NCI-H187 (cell line): ENCODE results near the gene OPRL1.

ENCODE experiments used
- DNase-seq, 2 experiments: peaks; one replicate each; lab custom pipeline; 2025; lab: John Stamatoyannopoulos, UW

OPRL1 gene

DNA sequence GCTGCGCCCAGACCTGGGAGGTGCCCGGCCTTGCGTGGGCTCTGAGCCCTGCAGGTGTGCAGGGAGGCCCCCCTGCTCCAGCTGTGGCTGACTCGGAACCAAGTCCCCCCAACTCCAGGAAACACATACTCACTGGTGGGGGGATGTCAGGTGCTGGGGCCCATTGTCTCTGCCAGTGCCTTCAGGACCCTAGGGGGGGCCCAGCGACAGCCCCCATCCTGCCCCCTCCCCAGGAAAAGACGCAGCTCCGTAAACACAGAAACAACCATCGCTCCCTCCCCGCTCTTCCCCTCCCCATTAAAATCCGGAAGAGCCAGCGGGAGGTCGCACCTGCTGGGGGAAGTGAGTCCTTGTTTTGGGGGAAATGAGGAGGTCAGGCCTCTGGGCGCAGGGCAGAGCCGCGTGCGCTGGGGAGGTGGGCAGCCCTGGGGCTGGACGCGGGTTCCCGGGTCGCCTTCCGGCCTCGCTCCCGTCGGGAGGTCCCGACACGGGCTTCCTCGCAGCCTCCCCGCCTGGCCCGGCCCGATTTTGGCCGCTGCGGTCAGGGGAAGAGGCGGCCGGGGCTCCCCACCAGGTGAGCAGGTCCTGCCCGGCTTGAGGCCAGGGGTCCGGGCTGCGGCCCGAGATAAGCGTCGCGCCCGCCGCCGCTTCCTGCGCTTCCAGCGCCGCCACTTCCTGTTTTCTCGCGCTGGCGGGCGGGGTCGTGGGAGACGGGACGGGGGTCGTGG lies 37.7 kb upstream of the OPRL1 start:
- DNase-seq: no peak

DNA sequence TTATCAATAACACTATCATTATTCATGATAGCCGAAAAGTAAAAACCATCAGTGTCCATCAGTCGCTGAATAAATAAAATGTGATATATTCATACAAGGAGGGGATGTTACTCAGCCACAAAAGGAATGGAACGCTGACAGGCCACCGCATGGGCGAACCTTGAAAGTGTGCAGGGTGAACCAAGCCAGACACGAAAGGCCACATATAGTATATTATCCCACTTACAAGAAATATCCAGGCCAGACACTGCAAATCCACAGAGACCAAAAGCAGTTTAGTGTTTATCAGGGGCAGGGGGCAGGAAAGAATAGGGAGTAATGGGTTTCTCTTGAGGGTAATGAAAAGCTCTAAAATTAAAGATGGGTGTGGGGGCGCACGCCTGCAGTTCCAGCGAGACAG lies 36.1 kb upstream of the OPRL1 start:
- no peak for DNase-seq

GRCh38 chr20:64044484-64045247 lies 35.2 kb upstream of the OPRL1 start:
- DNase-seq: no peak

DNA sequence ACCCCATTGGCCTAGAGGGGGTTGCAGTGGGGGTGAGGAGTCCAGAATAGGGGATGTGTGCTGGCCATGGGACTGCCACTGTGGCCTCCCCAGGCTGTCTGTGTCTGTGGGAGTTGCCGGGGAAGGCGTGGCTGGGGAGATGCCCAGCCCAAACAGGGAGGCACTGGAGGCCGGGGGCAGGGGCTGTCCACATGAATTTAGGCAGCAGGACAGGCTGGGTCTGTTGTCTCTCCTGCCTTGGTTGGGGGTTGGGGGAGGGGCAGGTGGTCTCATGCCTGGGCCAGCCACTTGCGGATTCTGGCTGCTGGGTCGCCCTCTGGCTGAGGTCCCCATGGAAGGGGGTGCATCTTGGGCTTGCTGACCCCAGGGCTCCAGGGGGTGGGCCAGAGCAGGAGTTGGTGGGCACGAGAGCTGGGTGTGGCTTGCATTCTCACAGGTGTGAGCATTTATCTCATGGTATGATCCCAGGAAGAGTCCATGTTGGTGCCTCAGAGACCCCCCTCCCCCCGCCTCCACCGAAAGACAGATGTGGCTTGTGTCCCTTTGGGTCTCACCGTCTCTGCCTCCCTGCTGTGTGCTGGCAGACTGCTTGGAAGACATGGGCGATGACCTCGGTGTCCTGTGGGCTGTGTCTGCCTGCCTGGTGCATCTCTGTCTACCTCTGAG lies 34.4 kb upstream of the OPRL1 start:
- DNase-seq: no peak

DNA sequence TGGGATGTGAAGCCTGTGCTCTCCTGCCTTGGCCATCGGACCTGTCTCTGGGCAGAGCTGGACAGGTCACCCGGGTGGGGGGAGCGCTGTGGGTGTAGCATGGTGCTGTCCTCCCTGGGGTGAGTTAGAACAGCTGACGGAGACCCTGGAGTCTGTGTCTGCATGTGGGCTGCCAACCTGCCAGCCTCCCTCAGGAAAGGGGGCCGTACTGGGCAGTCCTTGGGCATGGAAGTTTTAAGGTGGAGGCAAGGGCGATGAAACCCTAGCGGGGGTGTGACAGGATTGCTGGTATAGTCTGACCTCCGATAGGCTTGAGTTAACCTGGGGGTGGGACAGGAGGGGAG lies 32.9 kb upstream of the OPRL1 start:
- no peak for DNase-seq

GRCh38 chr20:64047968-64048401 lies 31.9 kb upstream of the OPRL1 start:
- DNase-seq: no peak

DNA sequence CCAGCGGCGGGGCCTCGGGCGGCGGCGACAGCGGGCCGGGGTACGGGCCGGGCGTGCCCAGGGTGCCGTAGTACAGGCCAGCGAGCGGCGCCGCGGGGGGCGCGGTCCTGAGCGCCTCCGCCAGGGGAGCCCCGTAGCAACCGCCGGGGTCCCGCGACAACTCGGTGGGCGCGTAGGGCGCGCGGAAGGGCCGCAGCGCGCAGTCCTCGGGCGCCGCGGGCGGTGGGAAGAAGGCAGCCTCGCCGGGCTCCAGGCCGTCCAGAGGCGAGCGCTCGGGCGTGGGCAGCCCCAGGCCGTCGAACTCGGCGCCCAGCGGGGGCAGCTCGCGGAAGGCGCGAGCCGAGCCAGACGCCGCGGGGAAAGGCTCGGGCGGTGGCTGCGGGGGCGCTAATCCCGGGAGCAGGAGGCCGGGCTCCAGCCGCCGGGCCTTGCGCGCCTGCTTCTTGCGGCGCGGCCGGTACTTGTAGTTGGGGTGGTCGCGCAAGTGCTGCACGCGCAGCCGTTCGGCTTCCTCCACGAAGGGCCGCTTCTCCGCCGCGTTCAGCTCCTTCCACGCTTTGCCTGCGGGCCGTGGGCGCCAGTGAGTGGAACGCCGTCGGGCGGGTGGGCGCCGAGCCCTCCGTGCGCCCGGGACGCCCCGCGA lies 31.4 kb upstream of the OPRL1 start:
- no peak for DNase-seq

DNA sequence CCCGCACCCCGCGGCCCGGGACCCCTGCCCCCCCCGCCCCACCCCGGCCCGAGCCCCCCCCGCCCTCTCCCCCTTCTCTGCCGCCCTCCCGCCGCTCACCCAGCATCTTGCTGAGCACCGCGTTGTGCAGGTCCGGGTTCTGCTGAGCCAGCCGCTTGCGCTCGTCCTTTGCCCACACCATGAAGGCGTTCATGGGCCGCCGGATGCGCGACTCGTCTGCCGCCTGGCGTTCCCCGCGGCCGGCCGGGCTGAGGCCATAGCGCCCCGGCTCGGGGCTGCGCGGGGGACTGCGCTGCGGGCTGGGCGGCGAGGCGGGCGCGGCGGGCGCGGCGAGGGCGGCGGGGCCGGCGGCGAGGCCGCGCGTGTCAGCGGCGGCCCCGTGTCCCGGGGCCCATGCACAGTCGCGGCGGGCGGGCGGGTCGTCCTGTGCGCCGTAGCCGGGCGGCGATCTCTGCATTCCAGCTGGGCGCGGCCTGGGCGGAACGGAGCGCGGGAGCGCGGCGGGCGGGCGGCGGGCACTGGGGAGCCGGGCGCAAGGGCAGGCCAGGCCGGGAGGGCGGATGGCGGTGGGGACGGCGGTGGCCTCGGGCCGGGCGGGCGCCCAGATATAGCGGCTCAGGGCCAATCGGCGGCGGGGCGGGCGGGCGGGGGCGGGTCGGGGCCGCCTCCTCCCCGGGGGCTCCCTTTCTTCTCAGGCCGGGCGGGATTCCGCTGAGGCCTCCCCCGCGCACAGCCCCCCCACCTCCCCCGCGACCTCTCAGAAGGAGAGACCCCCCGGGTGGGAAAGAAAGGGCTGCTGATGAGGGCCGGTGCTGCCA lies 30.6 kb upstream of the OPRL1 start, which contains the start of gene SOX18:
SOX18 (minus strand) TSS at position 580 of the 818 bp plus-strand sequence; CDS start at position 457, 123 bp downstream.
- DNase-seq: no peak

DNA sequence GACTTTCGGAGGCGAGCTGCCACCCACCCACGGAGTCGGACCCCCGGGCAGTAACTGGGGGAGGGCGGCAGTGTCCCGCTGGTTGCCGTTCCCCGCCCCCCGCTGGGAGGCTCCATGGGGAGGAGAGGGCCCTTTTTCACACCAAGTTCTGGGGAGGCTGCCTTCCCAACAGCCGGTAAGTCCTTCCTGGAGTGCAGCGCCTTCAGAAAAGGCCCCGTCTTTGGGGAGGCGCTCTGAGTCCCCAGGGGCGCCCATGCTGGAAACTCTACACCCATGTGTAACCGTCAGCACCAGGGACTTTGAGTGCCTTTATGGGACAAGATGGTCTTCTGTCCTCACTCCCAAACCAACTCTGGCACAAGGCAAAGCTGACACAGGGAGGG lies 30.0 kb upstream of the OPRL1 start:
- no peak for DNase-seq

DNA sequence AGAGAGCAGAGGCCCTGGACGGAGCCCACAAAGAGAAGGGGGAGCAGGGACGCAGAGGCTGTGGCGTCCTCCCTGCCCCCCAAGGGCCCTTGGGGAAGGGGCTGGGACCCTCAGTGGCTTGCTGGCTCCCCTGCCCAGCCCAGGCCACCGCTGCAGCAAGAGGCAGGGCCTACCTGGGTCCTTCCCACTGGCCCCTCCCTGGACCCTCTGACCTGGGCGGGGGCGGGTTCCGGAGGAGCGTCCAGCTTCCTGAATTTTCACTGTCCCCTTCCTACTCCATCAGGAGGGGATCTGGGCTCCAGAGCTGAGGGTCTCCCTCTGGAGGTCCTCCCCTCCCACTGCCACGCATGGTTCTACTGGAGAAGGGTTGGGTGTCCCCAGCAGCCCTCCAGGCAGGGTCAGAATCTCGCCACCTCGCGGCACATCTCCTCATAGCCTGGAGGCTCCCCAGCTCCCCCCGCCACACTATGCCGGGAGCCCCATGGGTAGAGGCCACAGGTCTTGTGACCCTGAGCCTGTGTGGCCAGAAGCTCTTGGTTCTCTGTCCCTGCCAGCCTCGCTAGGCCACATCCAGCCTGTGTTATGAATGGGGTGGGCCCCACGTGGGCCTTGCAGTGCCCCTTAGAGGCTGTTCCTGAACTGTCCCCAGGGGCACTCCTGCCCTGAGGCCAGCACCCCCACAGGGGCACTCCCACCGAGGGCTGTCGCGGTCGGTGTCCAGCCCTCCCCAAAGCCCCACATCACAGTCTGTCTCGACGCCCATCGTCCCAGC lies 29.4 kb upstream of the OPRL1 start:
- no peak for DNase-seq

DNA sequence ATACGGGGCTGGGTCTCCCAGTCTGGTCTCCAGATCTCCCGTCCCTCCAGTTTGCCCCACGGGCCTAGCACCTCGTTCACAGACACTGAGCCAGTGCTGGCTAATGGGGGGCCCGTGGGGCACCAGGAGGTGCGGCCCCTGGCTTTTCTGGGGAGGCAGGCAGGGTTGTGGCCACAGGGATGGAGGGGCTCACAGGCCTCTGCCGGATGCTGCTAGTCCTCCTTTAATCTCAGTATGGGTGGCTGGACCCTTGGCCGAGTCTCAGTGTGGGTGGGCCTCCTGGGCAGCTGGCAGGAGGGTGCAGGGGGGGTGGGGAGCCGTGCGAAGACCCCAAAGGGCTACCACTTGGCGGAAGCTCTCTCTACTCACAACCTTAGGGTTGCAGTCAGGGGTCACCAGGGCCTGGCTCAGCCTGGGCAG lies 28.8 kb upstream of the OPRL1 start:
- DNase-seq: no peak

DNA sequence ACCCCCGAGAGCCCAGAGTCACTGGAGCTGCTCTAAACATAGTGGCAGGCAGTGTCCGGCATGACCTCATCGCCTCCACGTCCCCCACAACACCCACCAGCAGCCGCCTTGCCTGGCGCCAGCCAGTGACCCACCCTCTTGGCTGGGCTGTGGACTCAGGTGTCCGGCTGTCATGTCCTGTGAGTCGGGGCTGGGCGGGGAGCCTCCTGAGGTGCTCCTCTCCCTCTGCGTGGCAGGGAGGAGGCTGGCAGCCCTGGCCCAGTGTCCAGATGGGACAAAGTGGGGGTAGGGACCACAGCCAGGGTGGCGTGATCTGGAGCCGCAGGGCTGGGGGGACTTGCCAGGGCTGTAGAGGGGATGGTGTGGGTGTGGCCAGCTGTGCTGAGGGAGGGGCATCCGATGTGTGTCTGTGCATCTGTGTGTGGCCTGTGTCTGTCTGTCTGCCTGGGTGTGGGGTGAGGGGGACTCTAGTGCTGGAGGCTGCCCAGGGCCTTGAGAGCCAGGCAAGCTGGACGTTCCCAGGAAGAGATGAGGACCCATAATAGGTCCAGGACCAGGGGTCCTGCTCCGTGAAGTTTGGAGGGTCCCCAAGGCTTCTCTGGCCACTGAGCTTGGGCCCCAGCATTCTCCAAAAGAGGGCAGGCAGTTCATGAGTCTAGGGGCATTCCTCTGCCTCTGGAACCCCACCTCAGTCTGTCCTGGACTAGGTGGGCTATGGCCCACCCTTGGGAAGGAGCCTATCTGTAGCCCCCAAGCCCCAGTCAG lies 28.1 kb upstream of the OPRL1 start:
- DNase-seq: no peak

DNA sequence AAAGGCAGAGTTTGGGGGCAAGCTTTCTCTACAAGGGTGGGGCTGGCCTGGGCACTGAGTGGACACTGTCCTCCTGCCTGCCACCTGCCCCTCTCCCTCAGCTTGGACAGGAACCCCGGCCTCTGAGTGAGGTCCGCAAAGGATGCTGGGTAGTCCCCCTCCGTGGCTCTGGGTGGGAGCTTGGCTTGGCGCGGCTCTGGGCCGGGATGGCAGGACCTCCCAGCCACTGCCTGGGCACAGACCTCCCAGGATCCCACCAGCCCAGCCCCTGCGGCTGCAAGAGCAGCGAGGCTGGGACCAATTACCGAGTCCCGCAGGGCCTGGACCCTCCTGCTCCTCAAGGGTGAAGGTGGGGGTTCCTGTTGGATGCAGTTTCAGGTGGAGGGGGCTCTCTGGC lies 27.6 kb upstream of the OPRL1 start:
- DNase-seq: no peak

GRCh38 chr20:64052987-64053840 lies 26.7 kb upstream of the OPRL1 start:
- DNase-seq: no peak

- DNase-seq: no peak
Measured at GRCh38 chr20:64053841-64054661, 25.8 kb upstream of the OPRL1 start.

GRCh38 chr20:64055396-64055892 lies 24.4 kb upstream of the OPRL1 start:
- DNase-seq: no peak

GRCh38 chr20:64055893-64056638 lies 23.8 kb upstream of the OPRL1 start:
- no peak for DNase-seq

- no peak for DNase-seq
Measured at GRCh38 chr20:64056639-64056888, 23.3 kb upstream of the OPRL1 start.
